ENCODE measurements around the gene IER2.
"Not testable (repeated sequence)": the region's sequence is repeated elsewhere in the genome, so short reads cannot be mapped to it uniquely, and the experiment has no call there.

Gene IER2

GRCh38 chr19:13164343-13165161 is 14.3 kb downstream of the IER2 start:
- no peak for DNase-seq (ENCODE audit: low read depth)

GRCh38 chr19:13165162-13165997 is 15.2 kb downstream of the IER2 start:
- DNase-seq (ENCODE audit: low read depth): no peak

- DNase-seq (ENCODE audit: low read depth): not testable (repeated sequence)
Measured at GRCh38 chr19:13166151-13166550, 15.9 kb downstream of the IER2 start.

GRCh38 chr19:13169769-13170168 is 19.6 kb downstream of the IER2 start:
- no peak for DNase-seq (ENCODE audit: low read depth)

GRCh38 chr19:13171146-13171545 is 20.9 kb downstream of the IER2 start:
- DNase-seq (ENCODE audit: low read depth): no peak

- DNase-seq (ENCODE audit: low read depth): peak; percentile 74
Measured at GRCh38 chr19:13172346-13173138, 22.3 kb downstream of the IER2 start.

- no peak for DNase-seq (ENCODE audit: low read depth)
Measured at GRCh38 chr19:13173139-13173737, 23.0 kb downstream of the IER2 start.

- DNase-seq (ENCODE audit: low read depth): no peak
Measured at GRCh38 chr19:13176345-13176744, 26.1 kb downstream of the IER2 start.

- DNase-seq (ENCODE audit: low read depth): not testable (repeated sequence)
Measured at GRCh38 chr19:13177584-13177983, 27.4 kb downstream of the IER2 start.

GRCh38 chr19:13178291-13178690 is 28.1 kb downstream of the IER2 start:
- not testable (repeated sequence) for DNase-seq (ENCODE audit: low read depth)

- no peak for DNase-seq (ENCODE audit: low read depth)
Measured at GRCh38 chr19:13181747-13182388, 31.7 kb downstream of the IER2 start.

- not testable (repeated sequence) for DNase-seq (ENCODE audit: low read depth)
Measured at GRCh38 chr19:13184926-13185325, 34.7 kb downstream of the IER2 start.

- not testable (repeated sequence) for DNase-seq (ENCODE audit: low read depth)
Measured at GRCh38 chr19:13185763-13186657, 35.8 kb downstream of the IER2 start.

- not testable (repeated sequence) for DNase-seq (ENCODE audit: low read depth)
Measured at GRCh38 chr19:13186688-13187087, 36.5 kb downstream of the IER2 start.

- DNase-seq (ENCODE audit: low read depth): no peak
Measured at GRCh38 chr19:13187419-13187818, 37.2 kb downstream of the IER2 start.

- no peak for DNase-seq (ENCODE audit: low read depth)
Measured at GRCh38 chr19:13189600-13189999, 39.4 kb downstream of the IER2 start.

GRCh38 chr19:13190781-13191540 is 40.8 kb downstream of the IER2 start:
- DNase-seq (ENCODE audit: low read depth): no peak

- DNase-seq (ENCODE audit: low read depth): peak; percentile 35
Measured at GRCh38 chr19:13195678-13196077, 45.5 kb downstream of the IER2 start.

- no peak for DNase-seq (ENCODE audit: low read depth)
Measured at GRCh38 chr19:13198634-13199033, 48.4 kb downstream of the IER2 start.
